ENCODE results near the gene ZNF474.

ZNF474 gene

GRCh38 chr5:122175852-122176251 is 46.5 kb downstream of the ZNF474 start:
- no peaks in the 10 kb centered on the region for H3K27me3 ChIP-seq (ENCODE audit: insufficient read depth, low read length)
- no peak overlapping the region for H3K9ac ChIP-seq (ENCODE audit: low read depth, low read length)
- H3K4me3 ChIP-seq (ENCODE audit: low read length): no peak overlapping the region
- H3K27ac ChIP-seq (ENCODE audit: low read length): no peak overlapping the region
- no peaks in the 10 kb centered on the region for H3K9me3 ChIP-seq (ENCODE audit: insufficient read depth, low read depth, low read length)
- H3K4me1 ChIP-seq (ENCODE audit: insufficient read depth, low read length): no peaks in the 10 kb centered on the region
- H3K36me3 ChIP-seq (ENCODE audit: insufficient read depth, low read depth, low read length): no peaks in the 10 kb centered on the region

- Histone ChIP-seq H3K9me3 (ENCODE audit: insufficient read depth, low read depth, low read length) (no peaks in the 10 kb centered on the region), H3K4me3 (ENCODE audit: low read length) (no peak overlapping the region), H3K27me3 (ENCODE audit: insufficient read depth, low read length) (no peaks in the 10 kb centered on the region), H3K4me1 (ENCODE audit: insufficient read depth, low read length) (peaks cover 7% of the 10 kb centered on the region; the same call in 1 of the 2 replicates), H3K36me3 (ENCODE audit: insufficient read depth, low read depth, low read length) (no peaks in the 10 kb centered on the region), H3K27ac (ENCODE audit: low read length) (no peak overlapping the region), H3K9ac (ENCODE audit: low read depth, low read length) (no peak overlapping the region)
Observed at GRCh38 chr5:122177161-122177560, 47.8 kb downstream of the ZNF474 start.

DNA sequence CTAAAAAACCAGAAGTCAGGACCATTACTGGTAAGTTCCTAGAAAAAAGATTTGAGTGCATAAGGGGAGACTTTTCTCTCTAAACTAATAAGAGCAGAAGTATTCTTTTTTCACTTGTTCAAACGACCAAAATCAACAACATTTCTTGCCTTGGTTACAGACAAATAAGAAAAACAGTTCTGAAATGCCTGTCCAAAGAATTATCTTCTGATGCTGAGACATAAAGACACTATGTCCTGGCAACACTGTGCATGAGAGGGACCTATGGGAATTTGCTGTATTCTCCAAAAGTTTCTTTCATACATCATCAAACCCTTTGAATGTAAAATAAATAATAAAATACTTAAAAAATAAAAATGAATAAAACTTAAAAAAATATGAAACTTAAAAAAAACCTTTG is 50.4 kb downstream of the ZNF474 start:
- Histone ChIP-seq H3K4me3 (ENCODE audit: low read length) (no peak overlapping the region), H3K9me3 (ENCODE audit: insufficient read depth, low read depth, low read length) (no peaks in the 10 kb centered on the region), H3K36me3 (ENCODE audit: insufficient read depth, low read depth, low read length) (no peaks in the 10 kb centered on the region), H3K9ac (ENCODE audit: low read depth, low read length) (no peak overlapping the region), H3K4me1 (ENCODE audit: insufficient read depth, low read length) (peaks cover 19% of the 10 kb centered on the region; the same call in 1 of the 2 replicates), H3K27me3 (ENCODE audit: insufficient read depth, low read length) (no peaks in the 10 kb centered on the region), H3K27ac (ENCODE audit: low read length) (no peak overlapping the region)

GRCh38 chr5:122180146-122180712 is 50.9 kb downstream of the ZNF474 start:
- Histone ChIP-seq H3K36me3 (ENCODE audit: insufficient read depth, low read depth, low read length) (no peaks in the 10 kb centered on the region), H3K9me3 (ENCODE audit: insufficient read depth, low read depth, low read length) (no peaks in the 10 kb centered on the region), H3K27ac (ENCODE audit: low read length) (no peak overlapping the region), H3K27me3 (ENCODE audit: insufficient read depth, low read length) (no peaks in the 10 kb centered on the region), H3K4me1 (ENCODE audit: insufficient read depth, low read length) (peaks cover 19% of the 10 kb centered on the region; the same call in 1 of the 2 replicates), H3K4me3 (ENCODE audit: low read length) (no peak overlapping the region), H3K9ac (ENCODE audit: low read depth, low read length) (no peak overlapping the region)

DNA sequence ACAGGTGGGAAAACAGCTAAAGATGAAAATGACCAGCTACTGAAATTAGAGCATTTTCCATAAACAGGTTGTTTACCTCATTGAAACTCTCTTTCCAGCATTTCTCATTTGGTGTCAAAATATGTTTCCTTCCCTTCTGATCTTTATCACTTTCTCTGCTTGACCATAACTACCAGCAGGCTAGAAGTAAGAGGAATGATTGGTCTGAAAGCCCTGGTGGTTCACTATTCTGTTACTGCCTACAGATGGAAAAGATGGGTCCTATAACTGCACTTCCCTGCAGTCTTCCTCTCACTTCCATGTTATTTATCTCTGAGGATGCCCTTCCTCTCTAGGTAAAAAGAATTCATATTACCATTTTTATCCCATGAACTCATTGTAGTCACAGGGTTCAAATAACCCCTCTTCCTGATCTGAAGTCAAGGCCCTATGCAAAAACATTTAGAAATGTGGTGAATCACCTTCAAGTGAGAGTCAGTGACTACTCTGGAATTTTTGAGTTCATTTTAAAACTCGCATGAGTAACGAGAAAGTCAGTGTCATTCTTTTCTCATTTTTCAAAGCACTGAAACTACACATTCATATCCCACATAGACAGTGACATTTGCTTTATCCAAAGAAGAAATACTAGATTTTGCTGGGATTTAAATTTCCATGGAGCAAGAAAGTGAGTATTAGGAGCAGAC is 51.7 kb downstream of the ZNF474 start:
- Histone ChIP-seq H3K9ac (ENCODE audit: low read depth, low read length) (no peak overlapping the region), H3K4me3 (ENCODE audit: low read length) (no peak overlapping the region), H3K36me3 (ENCODE audit: insufficient read depth, low read depth, low read length) (no peaks in the 10 kb centered on the region), H3K9me3 (ENCODE audit: insufficient read depth, low read depth, low read length) (no peaks in the 10 kb centered on the region), H3K27me3 (ENCODE audit: insufficient read depth, low read length) (no peaks in the 10 kb centered on the region), H3K27ac (ENCODE audit: low read length) (no peak overlapping the region), H3K4me1 (ENCODE audit: insufficient read depth, low read length) (peaks cover 19% of the 10 kb centered on the region; the same call in 1 of the 2 replicates)

GRCh38 chr5:122181863-122182262 is 52.5 kb downstream of the ZNF474 start:
- Histone ChIP-seq H3K27ac (ENCODE audit: low read length) (no peak overlapping the region), H3K4me1 (ENCODE audit: insufficient read depth, low read length) (peaks cover 19% of the 10 kb centered on the region; the same call in 1 of the 2 replicates), H3K36me3 (ENCODE audit: insufficient read depth, low read depth, low read length) (no peaks in the 10 kb centered on the region), H3K9me3 (ENCODE audit: insufficient read depth, low read depth, low read length) (no peaks in the 10 kb centered on the region), H3K27me3 (ENCODE audit: insufficient read depth, low read length) (no peaks in the 10 kb centered on the region), H3K4me3 (ENCODE audit: low read length) (no peak overlapping the region), H3K9ac (ENCODE audit: low read depth, low read length) (no peak overlapping the region)

- Histone ChIP-seq H3K36me3 (ENCODE audit: insufficient read depth, low read depth, low read length) (no peaks in the 10 kb centered on the region), H3K27ac (ENCODE audit: low read length) (no peak overlapping the region), H3K9me3 (ENCODE audit: insufficient read depth, low read depth, low read length) (no peaks in the 10 kb centered on the region), H3K27me3 (ENCODE audit: insufficient read depth, low read length) (no peaks in the 10 kb centered on the region), H3K4me3 (ENCODE audit: low read length) (no peak overlapping the region), H3K4me1 (ENCODE audit: insufficient read depth, low read length) (peaks cover 19% of the 10 kb centered on the region; the same call in 1 of the 2 replicates), H3K9ac (ENCODE audit: low read depth, low read length) (no peak overlapping the region; the same call in 1 of the 2 replicates)
Observed at GRCh38 chr5:122182491-122182921, 53.2 kb downstream of the ZNF474 start.

GRCh38 chr5:122183098-122183787 is 53.9 kb downstream of the ZNF474 start:
- Histone ChIP-seq H3K9me3 (ENCODE audit: insufficient read depth, low read depth, low read length) (no peaks in the 10 kb centered on the region), H3K4me3 (ENCODE audit: low read length) (no peak overlapping the region), H3K36me3 (ENCODE audit: insufficient read depth, low read depth, low read length) (no peaks in the 10 kb centered on the region), H3K4me1 (ENCODE audit: insufficient read depth, low read length) (peaks cover 19% of the 10 kb centered on the region; the same call in 1 of the 2 replicates), H3K27me3 (ENCODE audit: insufficient read depth, low read length) (no peaks in the 10 kb centered on the region), H3K27ac (ENCODE audit: low read length) (no peak overlapping the region), H3K9ac (ENCODE audit: low read depth, low read length) (no peak overlapping the region; the same call in 1 of the 2 replicates)

- Histone ChIP-seq H3K27ac (ENCODE audit: low read length) (no peak overlapping the region), H3K9ac (ENCODE audit: low read depth, low read length) (no peak overlapping the region)
Observed at GRCh38 chr5:122183788-122184170, 54.4 kb downstream of the ZNF474 start.

DNA sequence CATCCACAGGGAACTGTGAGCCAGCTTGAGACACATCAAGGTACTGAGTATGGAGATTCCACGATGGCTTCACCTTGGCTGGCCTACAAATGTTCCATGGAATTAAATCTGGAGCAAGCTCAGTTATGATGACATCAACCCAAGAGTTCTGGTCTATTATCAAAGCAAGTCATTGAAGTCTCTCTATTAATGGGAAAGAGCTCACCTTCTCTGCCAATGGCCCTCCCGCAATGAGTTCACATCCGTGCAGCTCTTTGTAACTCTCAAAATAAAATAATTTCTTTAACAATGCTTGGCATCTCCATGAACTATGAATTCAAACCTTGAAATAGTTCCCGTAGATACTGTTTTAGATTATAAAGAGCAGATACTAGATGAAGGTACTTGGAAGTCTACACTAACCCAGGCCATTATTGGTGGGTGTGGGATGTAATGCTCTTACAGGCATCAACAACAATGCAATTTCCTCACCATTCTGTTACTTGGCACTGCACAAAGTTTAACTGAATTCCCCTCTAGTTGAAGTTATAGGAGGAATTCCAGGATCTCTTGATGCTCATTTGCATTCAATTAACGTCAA is 55.4 kb downstream of the ZNF474 start:
- no peak overlapping the region for H3K27ac ChIP-seq (ENCODE audit: low read length)
- no peaks in the 10 kb centered on the region for H3K27me3 ChIP-seq (ENCODE audit: insufficient read depth, low read length)
- no peaks in the 10 kb centered on the region for H3K9me3 ChIP-seq (ENCODE audit: insufficient read depth, low read depth, low read length)
- H3K36me3 ChIP-seq (ENCODE audit: insufficient read depth, low read depth, low read length): no peaks in the 10 kb centered on the region
- H3K4me1 ChIP-seq (ENCODE audit: insufficient read depth, low read length): peaks cover 19% of the 10 kb centered on the region; the same call in 1 of the 2 replicates
- no peak overlapping the region for H3K9ac ChIP-seq (ENCODE audit: low read depth, low read length)
- H3K4me3 ChIP-seq (ENCODE audit: low read length): no peak overlapping the region

More at GRCh38 chr5:122183788-122184170, 54.4 kb downstream of the ZNF474 start:
- H3K36me3 ChIP-seq (ENCODE audit: insufficient read depth, low read depth, low read length): no peaks in the 10 kb centered on the region
- H3K4me1 ChIP-seq (ENCODE audit: insufficient read depth, low read length): peaks cover 19% of the 10 kb centered on the region; the same call in 1 of the 2 replicates
- no peak overlapping the region for H3K4me3 ChIP-seq (ENCODE audit: low read length)
- no peaks in the 10 kb centered on the region for H3K27me3 ChIP-seq (ENCODE audit: insufficient read depth, low read length)
- H3K9me3 ChIP-seq (ENCODE audit: insufficient read depth, low read depth, low read length): no peaks in the 10 kb centered on the region

DNA sequence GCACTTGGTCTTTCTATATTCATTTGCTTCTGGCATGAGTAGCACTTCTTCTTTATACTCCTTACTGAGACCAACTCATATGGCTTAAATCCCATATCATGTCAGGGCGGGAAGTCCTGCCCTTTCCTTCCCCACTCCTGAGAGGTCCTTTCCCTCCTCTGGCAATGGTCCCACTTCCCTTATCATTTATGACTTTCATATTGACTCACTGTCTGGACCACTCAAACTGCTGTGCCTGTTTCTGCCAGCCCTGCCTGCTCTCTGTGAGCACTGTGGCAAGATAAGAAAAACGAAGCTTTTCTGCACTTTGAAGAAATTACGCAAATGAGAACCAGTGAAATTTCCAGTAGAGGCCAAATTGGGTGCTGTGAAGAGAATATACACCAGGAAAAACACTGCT is 58.1 kb downstream of the ZNF474 start:
- no peak overlapping the region for H3K9ac ChIP-seq (ENCODE audit: low read depth, low read length)
- H3K27me3 ChIP-seq (ENCODE audit: insufficient read depth, low read length): no peaks in the 10 kb centered on the region
- no peaks in the 10 kb centered on the region for H3K9me3 ChIP-seq (ENCODE audit: insufficient read depth, low read depth, low read length)
- H3K4me3 ChIP-seq (ENCODE audit: low read length): no peak overlapping the region
- peaks cover 11% of the 10 kb centered on the region; the same call in 1 of the 2 replicates for H3K4me1 ChIP-seq (ENCODE audit: insufficient read depth, low read length)
- no peaks in the 10 kb centered on the region for H3K36me3 ChIP-seq (ENCODE audit: insufficient read depth, low read depth, low read length)
- H3K27ac ChIP-seq (ENCODE audit: low read length): no peak overlapping the region
